ENCODE results near the gene PSKH1.

The PSKH1 gene

DNA sequence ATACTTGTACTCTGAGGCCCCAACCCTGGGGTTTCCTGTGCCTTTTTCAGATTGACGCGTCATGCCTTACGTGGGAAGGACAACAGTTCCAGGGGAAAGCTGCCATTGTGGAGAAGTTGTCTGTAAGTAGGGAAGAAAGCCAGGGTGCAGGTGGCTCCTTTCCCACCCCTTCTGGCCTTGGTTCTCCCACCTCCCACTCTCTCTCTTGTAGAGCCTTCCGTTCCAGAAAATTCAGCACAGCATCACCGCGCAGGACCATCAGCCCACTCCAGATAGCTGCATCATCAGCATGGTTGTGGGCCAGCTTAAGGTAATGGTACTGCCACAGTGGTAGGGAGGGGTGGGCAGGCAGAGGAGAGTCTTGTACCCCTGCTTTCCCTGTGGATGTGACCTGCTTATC lies 24.8 kb upstream of the PSKH1 start:
- DNase-seq, result no peak

DNA sequence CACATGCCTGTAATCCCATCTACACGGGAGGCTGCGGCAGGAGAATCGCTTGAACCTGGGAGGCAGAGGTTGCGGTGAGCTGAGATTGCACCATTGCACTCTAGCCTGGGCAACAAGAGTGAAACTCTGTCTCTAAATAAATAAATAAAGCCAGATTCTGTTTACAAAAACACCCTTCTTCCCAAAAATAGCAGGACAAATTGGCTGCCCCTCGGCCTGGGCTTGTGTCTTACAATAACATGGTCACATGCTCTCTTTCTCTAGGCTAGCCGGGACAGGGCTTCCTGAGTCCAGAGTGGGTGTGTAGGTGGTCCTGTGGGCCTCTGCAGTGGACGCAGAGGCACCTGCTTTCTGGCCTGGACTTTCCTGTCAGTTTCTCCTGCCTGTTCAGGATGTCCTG lies 23.4 kb upstream of the PSKH1 start:
- DNase-seq, result no peak

DNA sequence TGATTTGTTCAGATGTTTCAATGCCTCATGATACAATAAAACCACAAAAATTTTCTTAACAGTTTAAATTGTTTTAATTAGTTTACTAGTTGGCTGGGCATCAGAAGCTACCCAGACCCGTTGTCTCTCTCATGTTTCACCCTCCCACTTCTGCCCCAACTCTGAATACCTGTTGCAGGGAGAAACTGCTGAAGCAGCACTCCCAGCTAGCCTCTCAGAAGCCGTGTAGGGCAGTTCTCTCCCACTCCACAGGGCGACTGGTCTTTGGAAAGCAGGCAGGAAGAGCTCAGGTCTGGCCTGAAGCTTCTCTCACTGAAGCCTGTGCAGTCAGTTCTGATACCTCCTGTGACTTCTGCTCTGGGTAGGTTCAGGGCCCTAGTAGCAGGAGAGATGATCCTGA lies 21.8 kb upstream of the PSKH1 start:
- no peak for DNase-seq

DNA sequence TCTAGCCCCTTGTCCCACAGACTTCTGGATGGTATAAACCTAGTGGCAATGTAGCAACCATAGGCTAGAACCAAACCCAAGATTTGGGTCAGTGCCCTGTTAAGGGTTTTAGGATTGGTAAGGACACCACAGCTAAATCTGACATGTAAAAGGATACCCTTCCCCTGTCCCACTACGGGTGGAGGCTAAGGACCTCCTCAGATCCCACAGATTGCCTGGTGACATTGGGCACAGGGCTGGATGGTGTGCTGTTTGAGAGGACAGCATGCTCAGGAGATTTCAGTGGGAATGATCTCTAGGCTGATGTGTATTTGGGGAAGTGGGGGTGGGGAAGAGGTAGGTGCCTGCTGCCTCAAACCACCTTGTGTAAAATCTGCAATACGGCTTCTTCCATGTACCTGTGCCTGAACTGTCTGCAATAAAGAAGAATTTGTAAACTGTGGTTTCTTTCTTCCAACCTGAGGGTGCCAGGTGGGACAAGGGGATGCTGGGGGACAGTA lies 20.9 kb upstream of the PSKH1 start:
- no peak for DNase-seq

DNA sequence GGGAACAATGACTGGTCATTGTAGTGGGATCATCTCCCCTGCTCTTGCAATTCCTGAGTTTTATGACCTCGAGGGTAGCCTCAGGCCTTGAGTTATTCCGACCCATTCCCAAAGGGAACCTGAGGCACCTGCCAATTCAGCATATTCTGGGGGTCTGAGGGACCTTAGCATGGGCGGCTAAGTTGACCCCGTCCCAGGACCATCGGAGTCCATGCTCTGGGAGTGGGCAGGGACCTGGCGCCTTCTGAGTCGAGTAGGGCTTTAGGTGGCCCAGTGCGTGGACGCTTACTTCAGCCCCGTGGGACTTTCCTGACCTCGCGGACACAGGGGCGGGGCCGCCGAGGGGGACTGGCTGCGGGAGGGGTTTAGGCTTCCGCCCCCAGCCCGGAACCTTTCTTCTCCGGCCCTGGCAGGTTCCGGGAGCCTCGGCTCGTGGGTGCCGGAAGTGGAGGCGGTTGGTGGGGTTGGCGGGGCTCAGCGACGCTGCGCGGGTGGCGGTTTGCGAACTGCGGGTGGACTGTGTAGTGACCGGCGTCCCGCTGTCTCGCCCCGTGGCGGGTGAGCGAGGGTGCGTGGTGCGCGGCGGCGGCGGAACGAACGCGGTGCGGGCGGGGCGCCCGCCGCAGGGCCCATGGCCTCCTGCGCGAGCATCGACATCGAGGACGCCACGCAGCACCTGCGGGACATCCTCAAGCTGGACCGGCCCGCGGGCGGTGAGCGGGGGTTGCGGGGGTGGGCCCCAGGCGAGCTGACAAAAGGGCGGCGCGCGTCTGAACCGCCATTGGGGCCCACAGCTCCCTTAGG lies 20.2 kb upstream of the PSKH1 start, which contains the start of gene EDC4:
TSS of gene EDC4 (plus strand) at position 422 of the 804 bp plus-strand sequence. CDS start at position 632, 210 bp downstream.
- peak; percentile 91 for DNase-seq

DNA sequence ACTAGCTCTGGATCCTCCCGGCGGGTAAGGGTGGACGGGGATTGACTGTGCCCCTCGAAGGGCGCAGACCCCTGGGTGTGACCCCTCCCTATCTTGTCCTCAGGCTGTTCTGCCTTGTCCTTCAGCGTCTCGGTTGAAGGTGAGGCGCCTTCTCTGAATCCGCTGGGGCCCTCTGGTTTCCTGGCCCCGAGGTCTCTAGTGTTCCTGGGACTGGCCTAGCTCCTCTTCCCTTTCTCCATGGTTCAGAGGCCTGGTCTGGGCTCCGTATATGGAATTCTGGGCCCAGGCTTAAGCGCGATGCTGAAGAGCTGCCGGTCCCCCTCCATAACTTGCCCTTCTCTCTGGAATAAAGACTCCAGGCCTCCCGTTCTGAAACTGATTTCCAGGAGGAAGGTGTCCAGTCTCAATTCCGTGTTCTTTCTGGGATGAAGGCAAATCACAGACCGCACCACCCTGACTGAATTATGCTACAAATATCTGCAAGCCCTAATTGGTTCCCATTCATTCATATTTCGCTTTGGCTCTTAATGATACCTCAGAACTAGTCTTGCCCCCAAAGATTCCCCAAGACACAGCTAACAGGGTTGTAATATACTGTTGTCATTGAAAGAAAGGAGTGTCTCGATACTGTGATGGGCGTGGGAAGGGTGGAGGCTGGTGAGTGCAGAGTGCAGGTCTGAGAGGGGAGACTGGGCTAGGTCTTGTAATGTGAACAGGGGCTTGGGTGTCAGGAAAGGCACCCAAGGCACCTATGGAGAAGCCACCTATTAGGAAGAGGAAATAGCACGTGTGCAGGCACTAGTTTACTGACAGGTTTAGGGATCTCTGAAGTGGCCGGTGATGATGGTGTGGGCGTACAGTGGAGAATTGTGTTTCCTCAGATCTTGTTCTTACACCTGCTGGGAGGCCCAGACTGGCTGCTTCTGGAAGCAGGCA lies 19.4 kb upstream of the PSKH1 start:
- DNase-seq, result no peak

DNA sequence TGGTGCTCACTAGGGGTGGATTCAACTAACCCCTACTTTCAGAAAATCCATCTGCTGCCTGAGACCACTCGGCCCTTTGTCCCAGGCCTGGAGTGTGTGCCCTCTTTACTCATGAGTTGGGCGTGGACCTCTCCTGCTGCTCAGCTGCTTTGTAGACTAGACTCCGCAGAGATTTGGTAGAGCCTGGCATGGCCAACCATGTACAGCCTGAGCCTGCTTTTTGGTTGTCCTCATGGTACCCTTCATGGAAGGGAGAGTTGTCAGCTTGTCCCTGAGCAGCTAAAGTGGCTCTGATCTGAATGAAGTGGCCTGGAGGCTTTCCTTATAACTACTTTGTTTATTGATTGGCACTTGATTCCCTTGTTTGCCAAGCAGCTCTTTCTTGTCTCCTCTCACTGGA lies 18.7 kb upstream of the PSKH1 start:
- DNase-seq, result no peak

DNA sequence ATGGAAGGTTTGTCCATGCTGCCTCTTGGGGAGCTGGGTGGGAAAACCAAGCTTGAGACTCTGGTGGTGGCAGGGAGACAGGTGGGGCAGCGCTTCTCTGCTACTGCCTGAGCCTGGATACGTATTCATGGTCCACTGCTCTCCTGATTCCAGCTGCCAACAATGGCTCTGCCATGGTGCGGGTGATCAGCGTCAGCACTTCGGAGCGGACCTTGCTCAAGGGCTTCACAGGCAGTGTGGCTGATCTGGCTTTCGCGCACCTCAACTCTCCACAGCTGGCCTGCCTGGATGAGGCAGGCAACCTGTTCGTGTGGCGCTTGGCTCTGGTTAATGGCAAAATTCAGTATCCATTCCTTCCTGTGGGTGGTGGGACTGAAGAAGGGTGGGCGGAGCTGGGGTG lies 16.0 kb upstream of the PSKH1 start:
- no peak for DNase-seq

DNA sequence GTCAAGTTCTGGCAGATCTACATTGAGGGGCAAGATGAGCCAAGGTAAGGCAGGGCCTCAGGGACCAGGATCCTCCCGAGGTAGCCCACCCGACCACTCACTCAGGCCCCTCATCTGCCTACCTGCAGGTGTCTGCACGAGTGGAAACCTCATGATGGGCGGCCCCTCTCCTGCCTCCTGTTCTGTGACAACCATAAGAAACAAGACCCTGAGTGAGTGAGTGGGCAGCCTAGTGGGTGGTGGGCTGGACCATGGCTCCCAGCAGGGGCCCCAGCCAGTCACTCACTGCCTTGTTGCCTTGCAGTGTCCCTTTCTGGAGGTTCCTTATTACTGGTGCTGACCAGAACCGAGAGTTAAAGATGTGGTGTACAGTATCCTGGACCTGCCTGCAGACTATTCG lies 14.8 kb upstream of the PSKH1 start:
- no peak for DNase-seq

DNA sequence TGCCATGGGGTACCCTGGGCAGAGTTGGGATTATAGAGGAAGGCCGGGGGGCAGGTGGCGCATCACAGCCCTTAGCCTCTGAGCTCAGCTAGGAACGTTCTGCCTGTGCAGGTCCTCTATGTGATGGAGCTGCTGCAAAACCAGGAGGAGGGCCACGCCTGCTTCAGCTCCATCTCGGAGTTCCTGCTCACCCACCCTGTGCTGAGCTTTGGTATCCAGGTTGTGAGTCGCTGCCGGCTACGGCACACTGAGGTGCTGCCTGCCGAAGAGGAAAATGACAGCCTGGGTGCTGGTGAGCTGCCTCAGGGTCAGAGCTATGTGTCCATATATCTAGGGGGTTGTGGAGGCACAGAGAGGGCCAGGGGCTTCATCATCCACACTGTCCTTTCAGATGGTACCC lies 14.2 kb upstream of the PSKH1 start:
- DNase-seq, result no peak

DNA sequence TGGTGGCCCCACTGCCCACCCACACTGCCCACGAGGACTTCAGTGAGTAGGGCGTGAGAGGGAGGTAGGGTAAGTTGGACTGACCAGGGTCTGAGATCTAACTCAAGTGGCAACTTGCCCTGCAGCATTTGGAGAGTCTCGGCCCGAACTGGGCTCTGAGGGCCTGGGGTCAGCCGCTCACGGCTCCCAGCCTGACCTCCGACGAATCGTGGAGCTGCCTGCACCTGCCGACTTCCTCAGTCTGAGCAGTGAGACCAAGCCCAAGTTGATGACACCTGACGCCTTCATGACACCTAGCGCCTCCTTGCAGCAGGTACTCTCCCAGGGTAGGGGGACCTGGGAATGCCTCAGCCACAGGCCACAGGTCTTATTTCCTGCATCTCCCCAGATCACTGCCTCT lies 13.6 kb upstream of the PSKH1 start:
- no peak for DNase-seq

DNA sequence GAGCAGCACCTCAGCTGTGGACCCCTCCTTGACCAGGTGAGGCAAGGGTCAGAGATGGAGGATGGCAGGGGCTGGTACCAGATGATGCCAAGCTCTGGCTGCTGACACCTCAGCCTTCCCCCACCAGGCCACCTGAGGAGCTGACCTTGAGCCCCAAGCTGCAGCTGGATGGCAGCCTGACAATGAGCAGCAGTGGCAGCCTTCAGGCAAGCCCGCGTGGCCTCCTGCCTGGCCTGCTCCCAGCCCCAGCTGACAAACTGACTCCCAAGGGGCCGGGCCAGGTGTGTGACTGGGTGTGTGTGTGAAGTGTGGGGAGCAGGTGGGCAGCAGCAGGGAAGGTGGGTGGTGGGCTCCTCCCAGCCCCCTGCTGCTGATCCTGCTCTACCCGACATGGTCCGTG lies 13.1 kb upstream of the PSKH1 start:
- no peak for DNase-seq

DNA sequence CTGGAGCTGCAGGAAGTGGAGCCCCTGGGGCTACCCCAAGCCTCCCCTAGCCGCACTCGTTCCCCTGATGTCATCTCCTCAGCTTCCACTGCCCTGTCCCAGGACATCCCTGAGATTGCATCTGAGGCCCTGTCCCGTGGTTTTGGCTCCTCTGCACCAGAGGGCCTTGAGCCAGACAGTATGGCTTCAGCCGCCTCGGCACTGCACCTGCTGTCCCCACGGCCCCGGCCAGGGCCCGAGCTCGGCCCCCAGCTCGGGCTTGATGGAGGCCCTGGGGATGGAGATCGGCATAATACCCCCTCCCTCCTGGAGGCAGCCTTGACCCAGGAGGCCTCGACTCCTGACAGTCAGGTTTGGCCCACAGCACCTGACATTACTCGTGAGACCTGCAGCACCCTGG lies 12.5 kb upstream of the PSKH1 start:
- no peak for DNase-seq

DNA sequence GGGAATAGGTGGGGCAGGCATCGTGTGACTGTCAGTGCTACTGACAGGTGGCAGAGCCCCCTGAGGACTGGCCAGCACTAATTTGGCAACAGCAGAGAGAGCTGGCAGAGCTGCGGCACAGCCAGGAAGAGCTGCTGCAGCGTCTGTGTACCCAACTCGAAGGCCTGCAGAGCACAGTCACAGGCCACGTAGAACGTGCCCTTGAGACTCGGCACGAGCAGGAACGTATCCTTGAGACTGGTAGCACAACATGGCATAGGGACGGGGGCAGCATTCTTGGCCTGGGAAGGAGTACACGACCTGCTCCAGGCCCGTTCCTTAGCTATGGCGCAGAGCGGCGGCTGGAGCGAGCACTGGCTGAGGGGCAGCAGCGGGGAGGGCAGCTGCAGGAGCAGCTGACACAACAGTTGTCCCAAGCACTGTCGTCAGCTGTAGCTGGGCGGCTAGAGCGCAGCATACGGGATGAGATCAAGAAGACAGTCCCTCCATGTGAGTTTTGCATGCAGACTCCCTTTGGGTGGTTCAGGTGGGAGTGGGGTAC lies 11.4 kb upstream of the PSKH1 start:
- no peak for DNase-seq

DNA sequence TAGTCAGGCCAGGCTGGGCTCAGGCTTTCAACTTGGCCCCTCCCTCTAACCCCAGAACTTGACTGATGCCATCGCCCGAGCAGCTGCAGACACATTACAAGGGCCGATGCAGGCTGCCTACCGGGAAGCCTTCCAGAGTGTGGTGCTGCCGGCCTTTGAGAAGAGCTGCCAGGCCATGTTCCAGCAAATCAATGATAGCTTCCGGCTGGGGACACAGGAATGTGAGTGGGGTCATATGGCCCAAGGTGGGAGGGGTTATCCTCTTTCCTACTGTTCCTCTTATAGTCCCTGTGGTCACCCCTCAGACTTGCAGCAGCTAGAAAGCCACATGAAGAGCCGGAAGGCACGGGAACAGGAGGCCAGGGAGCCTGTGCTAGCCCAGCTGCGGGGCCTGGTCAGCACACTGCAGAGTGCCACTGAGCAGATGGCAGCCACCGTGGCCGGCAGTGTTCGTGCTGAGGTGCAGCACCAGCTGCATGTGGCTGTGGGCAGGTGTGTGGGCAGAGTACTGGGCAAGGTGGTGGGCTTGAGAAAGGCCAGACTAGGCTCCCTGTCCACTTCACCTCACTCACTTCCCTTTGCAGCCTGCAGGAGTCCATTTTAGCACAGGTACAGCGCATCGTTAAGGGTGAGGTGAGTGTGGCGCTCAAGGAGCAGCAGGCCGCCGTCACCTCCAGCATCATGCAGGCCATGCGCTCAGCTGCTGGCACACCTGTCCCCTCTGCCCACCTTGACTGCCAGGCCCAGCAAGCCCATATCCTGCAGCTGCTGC lies 10.5 kb upstream of the PSKH1 start:
- DNase-seq, result no peak

DNA sequence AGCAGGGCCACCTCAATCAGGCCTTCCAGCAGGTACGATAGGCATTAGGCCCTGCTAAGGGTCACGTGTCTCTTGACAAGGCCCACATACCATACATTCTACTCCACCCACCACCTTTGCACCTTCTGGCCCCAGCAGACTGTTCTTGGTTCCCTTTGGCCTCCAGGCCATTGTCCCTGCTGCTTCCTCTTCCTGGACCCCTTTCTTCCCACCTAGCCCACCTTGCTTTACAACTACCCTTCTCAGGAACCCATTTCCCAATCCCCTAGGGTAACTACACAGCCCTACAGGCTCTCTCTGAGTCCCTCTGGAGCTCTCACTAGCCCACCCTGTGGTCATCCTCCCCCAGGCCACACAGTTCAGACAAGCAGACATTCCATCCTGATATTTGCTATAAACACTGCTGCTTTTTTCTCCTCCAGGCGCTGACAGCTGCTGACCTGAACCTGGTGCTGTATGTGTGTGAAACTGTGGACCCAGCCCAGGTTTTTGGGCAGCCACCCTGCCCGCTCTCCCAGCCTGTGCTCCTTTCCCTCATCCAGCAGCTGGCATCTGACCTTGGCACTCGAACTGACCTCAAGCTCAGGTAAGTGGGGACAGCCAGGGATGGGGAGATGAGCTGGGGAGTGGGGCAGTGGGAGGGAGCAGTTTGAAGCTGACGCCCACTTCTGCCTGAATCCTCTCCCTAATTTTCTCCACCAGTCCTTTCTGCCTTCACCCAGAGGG lies 9.7 kb upstream of the PSKH1 start:
- no peak for DNase-seq

DNA sequence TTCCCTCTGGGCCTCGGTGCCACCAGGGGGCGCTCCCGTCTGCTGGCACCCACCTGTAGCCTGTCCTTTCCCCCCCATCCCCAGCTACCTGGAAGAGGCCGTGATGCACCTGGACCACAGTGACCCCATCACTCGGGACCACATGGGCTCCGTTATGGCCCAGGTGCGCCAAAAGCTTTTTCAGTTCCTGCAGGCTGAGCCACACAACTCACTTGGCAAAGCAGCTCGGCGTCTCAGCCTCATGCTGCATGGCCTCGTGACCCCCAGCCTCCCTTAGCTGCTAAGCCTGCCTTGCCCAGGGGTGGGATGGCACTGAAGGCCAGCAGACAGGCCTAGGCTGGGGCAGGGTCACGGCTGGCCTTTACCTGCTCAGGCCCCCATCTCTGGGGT lies 9.2 kb upstream of the PSKH1 start:
- DNase-seq, result peak; percentile 78

DNA sequence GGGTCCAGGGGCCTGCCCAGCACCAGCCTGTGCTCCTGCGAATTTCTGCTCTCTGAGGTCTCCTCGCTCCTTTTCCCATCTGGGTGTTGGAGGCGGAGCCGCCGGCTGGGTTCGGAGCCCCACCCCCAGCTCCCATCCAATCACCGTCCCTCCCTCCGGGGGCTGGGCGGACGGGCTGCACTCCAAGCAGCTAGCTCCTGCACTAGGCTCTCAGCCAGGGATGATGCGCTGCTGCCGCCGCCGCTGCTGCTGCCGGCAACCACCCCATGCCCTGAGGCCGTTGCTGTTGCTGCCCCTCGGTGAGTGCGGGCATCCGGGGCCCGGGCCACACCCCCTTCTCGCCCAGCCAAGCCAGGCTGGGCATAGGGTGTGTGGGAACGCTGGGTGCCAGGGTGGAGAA lies 8.4 kb upstream of the PSKH1 start, which contains the start of gene NRN1L:
TSS of gene NRN1L (plus strand) at position 202 of the 400 bp plus-strand sequence. CDS start at position 221, 19 bp downstream.
- no peak for DNase-seq

DNA sequence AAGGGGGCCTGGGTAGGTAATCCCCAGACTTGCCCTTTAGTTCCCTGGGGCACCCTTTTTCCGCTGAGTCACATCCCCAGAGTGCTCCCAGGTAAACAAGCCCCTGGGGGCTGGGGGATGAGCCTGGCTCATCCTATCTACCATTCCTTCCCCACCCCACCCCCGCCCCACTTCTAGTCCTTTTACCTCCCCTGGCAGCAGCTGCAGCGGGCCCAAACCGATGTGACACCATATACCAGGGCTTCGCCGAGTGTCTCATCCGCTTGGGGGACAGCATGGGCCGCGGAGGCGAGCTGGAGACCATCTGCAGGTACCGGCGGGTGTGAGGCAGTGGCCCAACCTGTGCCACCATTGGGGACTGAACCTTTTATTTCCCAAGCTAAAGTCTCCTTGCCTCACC lies 7.5 kb upstream of the PSKH1 start:
- no peak for DNase-seq

DNA sequence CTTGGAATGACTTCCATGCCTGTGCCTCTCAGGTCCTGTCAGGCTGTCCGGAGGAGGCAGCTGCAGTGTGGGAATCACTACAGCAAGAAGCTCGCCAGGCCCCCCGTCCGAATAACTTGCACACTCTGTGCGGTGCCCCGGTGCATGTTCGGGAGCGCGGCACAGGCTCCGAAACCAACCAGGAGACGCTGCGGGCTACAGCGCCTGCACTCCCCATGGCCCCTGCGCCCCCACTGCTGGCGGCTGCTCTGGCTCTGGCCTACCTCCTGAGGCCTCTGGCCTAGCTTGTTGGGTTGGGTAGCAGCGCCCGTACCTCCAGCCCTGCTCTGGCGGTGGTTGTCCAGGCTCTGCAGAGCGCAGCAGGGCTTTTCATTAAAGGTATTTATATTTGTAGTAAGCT lies 7.1 kb upstream of the PSKH1 start:
- no peak for DNase-seq

DNA sequence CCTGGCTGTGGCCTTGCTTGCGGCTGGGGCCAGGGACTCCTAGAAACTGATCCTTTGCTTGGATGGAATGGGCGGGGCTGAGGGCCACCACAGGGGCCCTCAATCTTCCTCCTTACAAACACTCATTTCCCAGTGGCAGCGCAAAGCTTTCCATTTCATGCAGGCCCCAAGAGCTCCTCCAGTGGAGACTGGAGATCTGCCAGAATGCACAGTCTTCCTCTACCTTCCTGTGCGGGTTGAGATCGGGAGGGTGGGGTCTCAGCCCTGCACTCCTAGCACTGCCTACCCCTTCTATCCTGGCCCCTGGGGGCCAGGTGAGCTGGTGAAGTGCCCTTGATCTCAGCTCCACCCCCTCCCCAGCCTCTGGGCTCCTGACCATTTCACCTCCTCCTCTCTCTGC lies 6.7 kb upstream of the PSKH1 start:
- DNase-seq, result no peak

DNA sequence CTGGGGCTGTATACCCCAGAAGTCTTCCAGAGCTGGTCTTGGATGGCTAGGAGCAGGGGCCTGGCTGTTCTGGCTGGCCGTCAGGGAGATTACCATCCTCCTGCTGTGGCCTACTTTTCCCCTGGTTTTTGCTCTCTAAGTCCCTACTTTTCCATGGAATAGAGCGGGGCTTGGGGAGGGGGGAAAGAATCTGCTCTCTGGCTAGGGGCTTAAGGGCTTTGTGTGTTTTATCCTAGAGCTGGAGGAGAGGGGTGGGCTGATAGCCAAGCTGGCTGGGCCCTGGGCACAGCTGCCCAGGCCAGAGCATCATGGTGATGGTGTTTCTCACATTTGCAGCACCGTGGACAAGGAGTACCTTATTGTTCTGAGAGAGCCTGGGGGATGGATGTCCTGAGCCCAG lies 4.7 kb upstream of the PSKH1 start:
- DNase-seq, result no peak

All from CD4-positive, alpha-beta T cell treated with Interleukin-12 subunit alpha and Interleukin-12 subunit beta, for 1 hour (primary cell).